K562 (cell line): ENCODE data around the gene KLHL41. TPM values are rescaled to one million over a fixed set of nuclear protein-coding genes. Genes with fewer than 3 reads are reported as not detected.

ENCODE experiments used
- ATF2 ChIP-seq: sonication (generic); formaldehyde crosslinking; IDR thresholded peaks from 2 replicates; pipeline ENCODE4 v1.8.1; 2022; ENCODE audit warnings: missing genetic modification reagents
- IRF1 ChIP-seq: sonication (generic); formaldehyde crosslinking; IDR thresholded peaks from 2 replicates; pipeline ENCODE4 v1.8.0; 2022; ENCODE audit warnings: missing genetic modification reagents, mild to moderate bottlenecking, borderline replicate concordance
- MYNN ChIP-seq, 2 experiments: sonication (generic); formaldehyde crosslinking in 1 of 2; IDR thresholded peaks; 2 replicates each; pipeline versions ENCODE4 v1.5.0 to v1.6.1; 2016 to 2020; ENCODE audit warnings: antibody characterized with exemption in 1 of 2, missing genetic modification reagents in 1 of 2
- NEUROD1 ChIP-seq: fragments of 150-350 bp; IDR thresholded peaks from 2 replicates; pipeline ENCODE4 v1.6.1; 2014; ENCODE audit warnings: borderline replicate concordance, low read length, low read depth; ENCODE audit not compliant: partially characterized antibody
- NR2C1 ChIP-seq, 2 experiments: fragments of 450-650 bp; IDR thresholded peaks; 2 replicates each; pipeline ENCODE4 v1.6.1; 2017; ENCODE audit warnings: mild to moderate bottlenecking in 2 of 2, antibody characterized with exemption in 1 of 2, inconsistent platforms in 1 of 2, missing compliant biosample characterization in 1 of 2, missing genetic modification characterization in 1 of 2
- NR2C2 ChIP-seq, 2 experiments: fragments of 200-800 bp in 1 of 2; sonication (Bioruptor generic) in 1 of 2; sonication (generic) in 1 of 2; formaldehyde crosslinking in 1 of 2; IDR thresholded peaks; 2 replicates each; pipeline versions ENCODE4 v1.6.1 to v1.8.0; 2016 to 2022; ENCODE audit warnings: mild to moderate bottlenecking in 1 of 2, missing compliant biosample characterization in 1 of 2, missing genetic modification characterization in 1 of 2, missing genetic modification reagents in 1 of 2
- SETDB1 ChIP-seq: IDR thresholded peaks from one replicate; pipeline ENCODE4 v1.6.1; 2012; ENCODE audit warnings: low read length, control low read depth, inconsistent platforms
- SIN3A ChIP-seq, 2 experiments: fragments of 150-350 bp in 1 of 2; IDR thresholded peaks; 2 replicates each; pipeline ENCODE4 v1.6.1; 2011 to 2016; ENCODE audit warnings: borderline replicate concordance in 2 of 2, low read depth in 2 of 2, low read length in 2 of 2, mild to moderate bottlenecking in 2 of 2, moderate library complexity in 2 of 2; ENCODE audit not compliant: control insufficient read depth in 1 of 2
- STAT5A ChIP-seq: IDR thresholded peaks from 2 replicates; pipeline ENCODE4 v1.6.1; 2012; ENCODE audit warnings: low read length, inconsistent platforms, borderline replicate concordance
- TEAD1 ChIP-seq, 2 experiments: fragments of 450-650 bp in 1 of 2; sonication (generic) in 1 of 2; formaldehyde crosslinking; IDR thresholded peaks; 2 replicates each; pipeline versions ENCODE4 v1.4.0 to v1.8.0; 2020 to 2022; ENCODE audit warnings: mild to moderate bottlenecking in 2 of 2, missing genetic modification reagents in 1 of 2
- ZFPM2 ChIP-seq: fragments of 250-450 bp; sonication (Bioruptor Pico); IDR thresholded peaks from 2 replicates; pipeline ENCODE4 v1.5.1; 2022; ENCODE audit warnings: mild to moderate bottlenecking
- ZNF143 ChIP-seq: sonication (generic); formaldehyde crosslinking; IDR thresholded peaks from 2 replicates; pipeline ENCODE4 v1.9.0; 2022; ENCODE audit warnings: mild to moderate bottlenecking, missing genetic modification reagents
- ZNF263 ChIP-seq: sonication (generic); formaldehyde crosslinking; IDR thresholded peaks from 2 replicates; pipeline ENCODE4 v1.8.0; 2022; ENCODE audit warnings: mild to moderate bottlenecking, missing genetic modification reagents, borderline replicate concordance
- ZNF280A ChIP-seq: fragments of 450-650 bp; IDR thresholded peaks from 2 replicates; pipeline ENCODE4 v1.6.1; 2018; ENCODE audit warnings: mild to moderate bottlenecking, low read depth; ENCODE audit not compliant: partially characterized antibody
- ZNF444 ChIP-seq: fragments of 250-450 bp; sonication (Bioruptor Pico); IDR thresholded peaks from 2 replicates; pipeline ENCODE4 v1.4.0; 2020; ENCODE audit warnings: mild to moderate bottlenecking, moderate library complexity
- ZNF655 ChIP-seq: fragments of 250-450 bp; sonication (Bioruptor Pico); IDR thresholded peaks from 2 replicates; pipeline ENCODE4 v1.5.0; 2021
- polyA plus RNA-seq, 8 experiments: library from polyadenylated mRNA; depleted of rRNA in 4 of 8; stranded (reverse) in 5 of 8; unstranded in 3 of 8; fragments of >200 nt; fragmentation: Nextera tagmentation in 2 of 8; fragmentation: Illumina TruSeq in 1 of 8; extraction: Ambion mirVana in 2 of 8; extraction: Trizol in 1 of 8; gene quantifications; 2 replicates each; pipeline versions ENCODE4 v1.2.1 to v1.2.3, GENCODE V29; 2011 to 2014; ENCODE audit warnings: inconsistent platforms in 1 of 8, missing spikeins in 1 of 8
- total RNA-seq, 7 experiments: library from RNA; depleted of rRNA in 6 of 7; stranded (reverse); fragments of >200 nt in 6 of 7; fragmentation: Illumina TruSeq in 2 of 7; extraction: Trizol in 2 of 7; gene quantifications; 2 replicates each; pipeline versions ENCODE4 v1.2.1 to v1.2.3, GENCODE V29; 2011 to 2021; ENCODE audit warnings: low replicate concordance in 1 of 7

The KLHL41 gene
- total and polyA plus RNA-seq, 9 of the 15 experiments (the other 6 are each of a cell fraction or from before 2014, with no cell fraction given), result 0.05 to 1.5 (median 0.09) TPM

- TF ChIP-seq TEAD1 (CRISPR knock-in tag; IDR thresholded peaks at IDR 0.05) (peak in 1 of 2 experiments; percentile 60; a peak in 2 of 4 replicates), ZNF263 (CRISPR knock-in tag) (peak; percentile 53; the same call in 1 of the 2 replicates), ZFPM2 (CRISPR knock-in tag) (no peak), ZNF655 (CRISPR knock-in tag) (no peak), NEUROD1 (no peak), NR2C2 (CRISPR knock-in tag; IDR thresholded peaks at IDR 0.05) (peak; percentile 95), NR2C2 (tag; IDR thresholded peaks at IDR 0.05) (peak; percentile 99), ZNF280A (no peak), SIN3A (IDR thresholded peaks at IDR 0.05; ENCODE audit: borderline replicate concordance in 2 of 2, control insufficient read depth in 1 of 2, low read depth in 2 of 2, low read length in 2 of 2) (peak; percentile 61 to 76; a peak in 1 of 4 replicates), SETDB1 (no peak), STAT5A (peak; percentile 18; the same call in 1 of the 2 replicates), MYNN (IDR thresholded peaks at IDR 0.05) (peak; percentile 74), MYNN (CRISPR knock-in tag; IDR thresholded peaks at IDR 0.05) (no peak), ZNF143 (peak; percentile 98), ZNF444 (CRISPR knock-in tag) (no peak), ATF2 (no peak), NR2C1 (IDR thresholded peaks at IDR 0.05) (peak; percentile 96), NR2C1 (tag; IDR thresholded peaks at IDR 0.05) (peak; percentile 99), IRF1 (CRISPR knock-in tag) (no peak)
Measured at GRCh38 chr2:169573160-169573973, 63.9 kb downstream of the KLHL41 start, which contains the start of gene FASTKD1 (continued).
